Measurements from ENCODE around the gene SLC17A9. TPM values are rescaled to one million over a fixed set of nuclear protein-coding genes. Genes with fewer than 3 reads are reported as not detected.
A peak's percentile ranks its signal among the peaks of the same experiment; 100 is the strongest.

The SLC17A9 gene
- polyA plus RNA-seq, 10 donors = 0.62 to 2.9 (median 1.1) TPM

DNA sequence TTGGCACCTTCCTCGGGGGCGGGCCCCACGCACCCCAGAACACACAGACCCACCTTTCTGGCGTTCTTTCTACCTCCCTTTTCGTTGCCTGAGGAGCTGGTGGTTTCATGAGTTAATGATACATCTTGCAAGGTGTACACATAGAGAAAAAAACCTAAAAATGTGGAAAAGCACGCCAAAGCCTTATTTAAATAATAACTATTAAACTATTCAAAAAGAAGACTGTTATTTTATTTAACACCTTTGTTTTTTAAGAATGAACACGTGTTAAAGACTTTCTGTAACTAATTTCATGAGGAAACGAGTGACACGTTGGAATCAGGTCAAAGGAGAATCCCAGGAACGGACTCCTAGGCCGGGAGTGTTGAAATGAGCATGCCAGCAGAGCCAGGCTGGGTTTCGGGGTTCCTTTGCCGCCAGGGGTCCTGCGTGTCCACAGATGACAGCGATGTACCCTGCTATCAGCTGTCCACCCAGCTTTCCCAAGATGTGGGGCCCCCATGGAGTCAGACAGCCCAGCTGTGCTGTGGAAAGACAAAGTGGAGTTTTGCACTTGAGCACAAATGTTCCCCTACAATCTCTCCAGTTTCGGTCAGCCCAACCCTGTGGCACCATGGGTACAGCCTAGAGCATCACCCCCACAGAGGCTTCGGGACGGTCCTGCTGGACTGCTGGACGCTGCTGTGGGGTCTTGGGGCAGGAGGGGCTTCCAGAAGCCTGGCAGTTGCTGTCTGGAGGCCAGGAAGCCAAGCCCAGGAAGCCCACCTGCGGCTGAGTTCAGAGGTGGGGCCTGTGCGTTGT is 16.1 kb downstream of the SLC17A9 start:
- DNase-seq = no peak

GRCh38 chr20:62969179-62969760 is 16.8 kb downstream of the SLC17A9 start:
- no peak for DNase-seq

GRCh38 chr20:62969939-62970306 is 17.4 kb downstream of the SLC17A9 start:
- no peak for DNase-seq

DNA sequence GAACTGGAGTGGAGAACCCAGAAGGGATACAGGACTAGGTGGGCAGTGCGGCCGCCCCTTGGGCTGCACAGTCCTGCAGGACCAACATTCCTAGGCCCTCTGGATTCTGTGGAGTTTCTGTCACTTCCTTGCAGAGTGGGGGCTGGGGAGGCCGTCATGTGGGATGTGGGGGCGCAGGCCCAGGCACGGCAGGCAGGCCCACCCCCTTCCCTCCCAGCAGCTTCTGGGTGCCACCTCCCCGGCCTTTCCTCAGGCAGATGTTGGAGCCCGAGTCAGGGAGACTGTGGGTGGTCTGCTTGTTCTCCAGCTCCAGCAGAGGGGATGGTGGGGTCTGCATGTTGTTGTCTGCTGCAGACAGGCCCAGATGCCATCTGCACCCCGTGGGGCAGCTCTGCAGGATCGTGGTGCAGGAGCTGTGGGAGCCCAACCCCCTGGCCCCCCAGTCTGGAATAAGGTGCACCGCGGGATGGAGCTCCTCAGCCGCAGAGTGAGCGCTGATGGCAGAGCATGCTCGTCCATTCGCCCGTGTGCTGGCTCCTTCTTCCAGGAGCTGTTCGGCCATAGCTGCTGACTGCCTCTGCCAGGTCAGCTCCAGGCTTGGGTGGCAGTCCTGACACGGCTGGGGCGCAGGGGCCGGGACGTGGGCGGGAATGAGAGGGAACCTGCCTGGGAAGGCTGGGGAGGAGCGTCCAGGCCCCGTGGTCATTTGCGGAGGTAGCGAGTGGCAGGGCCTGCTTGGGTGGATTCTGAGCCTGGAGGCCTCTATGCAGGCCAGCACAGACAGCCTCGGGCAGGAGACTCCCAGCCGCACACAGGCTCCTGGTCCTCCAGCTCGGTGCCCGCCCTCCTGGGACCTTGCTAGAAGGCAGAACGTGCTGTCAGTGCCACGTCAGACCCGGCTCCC is 18.1 kb downstream of the SLC17A9 start:
- DNase-seq = no peak

- no peak for DNase-seq
These were observed 18.9 kb downstream of the SLC17A9 start for GRCh38 chr20:62971211-62971949.

DNA sequence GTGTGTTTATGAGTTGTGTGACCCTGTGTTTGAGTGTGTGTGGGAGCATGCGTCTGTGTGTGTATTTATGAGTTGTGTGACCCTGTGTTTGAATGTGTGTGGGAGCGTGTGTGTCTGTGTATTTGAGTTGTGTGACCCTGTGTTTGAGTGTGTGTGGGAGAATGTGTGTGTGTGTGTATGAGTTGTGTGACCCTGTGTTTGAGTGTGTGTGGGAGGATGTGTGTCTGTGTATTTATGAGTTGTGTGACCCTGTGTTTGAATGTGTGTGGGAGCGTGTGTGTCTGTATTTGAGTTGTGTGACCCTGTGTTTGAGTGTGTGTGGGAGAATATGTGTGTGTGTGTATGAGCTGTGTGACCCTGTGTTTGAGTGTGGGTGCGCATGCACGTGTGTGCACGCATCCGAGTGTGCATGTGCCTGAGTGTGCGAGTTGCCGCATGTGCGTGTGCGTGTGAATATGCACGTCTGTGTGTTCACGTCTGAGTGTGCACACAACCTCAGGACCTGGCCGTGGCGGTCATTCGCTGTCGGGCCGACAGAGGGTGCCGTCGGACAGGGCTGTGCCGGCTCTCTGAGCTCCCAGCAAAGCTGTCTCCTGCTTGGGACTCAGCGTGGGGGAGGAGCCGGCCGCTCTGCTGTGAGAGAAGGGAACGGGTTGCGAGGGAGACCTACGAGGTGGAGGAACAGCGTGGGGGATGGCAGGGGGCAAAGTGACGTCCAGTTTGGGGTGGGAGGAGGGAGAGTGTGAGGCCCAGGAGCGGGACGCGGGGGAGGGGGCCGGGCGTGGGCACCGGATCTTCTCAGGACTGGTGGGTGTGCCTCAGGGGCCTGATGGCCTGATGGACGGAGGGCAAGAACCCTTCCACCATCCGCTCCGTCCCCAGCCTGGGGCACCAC is 19.7 kb downstream of the SLC17A9 start:
- DNase-seq = peak; percentile 63 to 92 (median 83)

DNA sequence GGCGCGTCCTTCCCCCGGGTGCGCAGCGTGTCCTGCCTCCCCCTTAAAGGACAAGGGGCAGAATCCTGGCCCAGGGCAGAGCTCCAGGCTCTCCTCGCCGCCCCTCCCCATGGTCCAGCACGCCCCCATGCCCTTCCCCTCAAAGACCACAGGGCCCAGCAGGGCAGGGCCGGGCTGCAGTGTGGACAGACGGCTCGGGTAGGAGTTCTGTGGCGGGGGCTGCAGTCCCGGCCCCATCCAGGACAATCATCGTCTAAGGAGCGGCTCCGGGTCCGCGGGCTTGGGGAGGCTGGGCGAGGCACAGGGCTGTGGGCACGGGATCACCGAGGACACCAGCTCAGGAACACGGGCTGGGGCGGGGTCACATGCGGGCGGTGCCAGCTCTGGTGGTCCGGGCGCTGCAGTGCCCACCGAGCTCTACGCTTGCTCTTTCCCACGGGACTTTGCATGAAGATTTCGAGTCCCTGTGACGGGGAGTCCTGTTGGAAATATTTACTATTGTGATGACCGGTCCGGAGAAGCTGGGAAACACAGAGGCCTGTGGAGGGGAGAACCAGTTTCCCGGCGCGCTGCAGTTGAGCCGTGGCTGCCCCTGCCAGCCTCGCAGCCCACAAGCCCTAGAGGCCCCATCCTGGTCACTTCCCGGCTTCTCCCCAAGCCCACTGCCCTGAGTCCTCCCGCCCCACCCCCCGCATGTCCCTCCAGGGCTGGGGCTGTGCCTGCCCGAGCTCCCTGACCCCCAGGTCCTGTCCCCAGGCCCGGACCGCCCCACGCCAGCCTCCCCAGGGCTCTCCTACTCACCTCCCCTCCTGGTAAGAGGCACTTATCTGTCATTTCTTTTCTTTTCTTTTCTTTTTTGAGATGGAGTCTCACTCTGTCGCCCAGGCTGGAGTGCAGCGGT is 20.6 kb downstream of the SLC17A9 start:
- no peak for DNase-seq

DNA sequence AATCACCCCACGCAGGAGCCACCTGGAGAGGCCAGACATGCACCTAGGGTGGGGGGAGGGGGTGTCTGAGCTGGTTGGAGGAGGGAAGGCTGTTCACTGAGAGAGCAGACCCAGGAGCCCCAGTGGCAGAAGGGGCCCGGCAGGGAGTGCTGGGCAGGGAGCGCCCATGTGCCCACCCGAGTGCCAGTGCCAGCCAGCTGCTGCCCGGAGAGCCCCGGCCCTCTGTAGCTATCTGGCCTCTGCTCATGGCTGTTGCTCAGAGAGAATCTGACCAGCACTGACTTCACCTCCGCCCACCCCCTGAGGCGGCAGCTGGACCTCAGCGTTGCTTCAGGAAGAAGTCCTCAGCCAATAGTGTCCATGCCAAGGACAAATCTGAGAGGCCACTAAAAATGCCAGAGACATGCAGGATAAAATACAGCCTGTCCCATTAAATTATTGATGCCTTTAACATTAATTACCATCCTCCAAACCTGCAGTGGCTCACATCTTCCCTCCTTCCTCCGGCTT is 22.8 kb downstream of the SLC17A9 start:
- no peak for DNase-seq

- DNase-seq = no peak
These were observed 23.5 kb downstream of the SLC17A9 start for GRCh38 chr20:62975812-62976508.

- no peak for DNase-seq
These were observed 24.4 kb downstream of the SLC17A9 start for GRCh38 chr20:62976886-62977285.

DNA sequence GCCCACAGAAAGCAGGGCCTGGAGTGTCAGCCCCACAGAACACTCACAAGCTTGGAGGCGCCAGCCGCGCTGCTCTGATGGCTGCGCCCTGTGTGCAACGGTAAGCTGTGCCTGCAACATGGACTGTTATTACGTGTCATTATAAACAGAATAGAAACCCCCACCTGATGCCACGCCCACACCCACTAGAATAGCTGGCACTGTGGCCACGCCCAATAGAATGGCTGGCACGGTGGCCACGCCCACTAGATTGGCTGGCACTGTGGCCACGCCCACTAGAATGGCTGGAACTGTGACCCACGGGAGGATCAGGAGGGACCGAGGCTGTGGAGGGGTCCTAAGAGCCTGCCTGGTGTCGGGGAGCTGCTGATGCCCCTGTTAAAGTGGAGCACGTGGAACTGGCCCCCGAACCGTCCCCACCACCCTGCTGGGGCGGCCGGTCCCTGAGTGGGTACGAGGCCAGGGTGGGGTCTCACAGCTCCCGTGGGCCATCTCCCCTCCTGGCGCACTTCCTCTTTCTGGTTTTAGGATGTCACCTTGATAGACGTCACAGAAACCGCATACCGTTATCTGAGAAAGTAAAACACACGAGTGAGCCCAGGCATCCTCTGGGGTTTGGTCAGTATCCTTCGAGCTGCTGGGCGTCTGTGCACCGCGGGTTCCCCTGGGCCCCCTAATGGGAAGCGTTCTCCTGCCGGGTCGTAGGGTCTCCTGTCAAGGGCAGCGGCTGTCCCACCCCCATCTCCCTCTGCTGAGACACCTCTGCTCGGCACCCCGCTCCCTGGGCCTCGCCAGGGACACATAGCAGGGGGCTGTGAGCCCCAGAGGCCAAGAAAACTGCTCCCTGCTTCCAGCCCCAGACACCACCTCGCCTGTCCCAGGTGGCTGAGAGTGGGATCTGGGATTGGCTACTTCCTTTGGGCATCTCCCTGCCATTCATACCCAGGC is 25.4 kb downstream of the SLC17A9 start:
- DNase-seq = no peak

DNA sequence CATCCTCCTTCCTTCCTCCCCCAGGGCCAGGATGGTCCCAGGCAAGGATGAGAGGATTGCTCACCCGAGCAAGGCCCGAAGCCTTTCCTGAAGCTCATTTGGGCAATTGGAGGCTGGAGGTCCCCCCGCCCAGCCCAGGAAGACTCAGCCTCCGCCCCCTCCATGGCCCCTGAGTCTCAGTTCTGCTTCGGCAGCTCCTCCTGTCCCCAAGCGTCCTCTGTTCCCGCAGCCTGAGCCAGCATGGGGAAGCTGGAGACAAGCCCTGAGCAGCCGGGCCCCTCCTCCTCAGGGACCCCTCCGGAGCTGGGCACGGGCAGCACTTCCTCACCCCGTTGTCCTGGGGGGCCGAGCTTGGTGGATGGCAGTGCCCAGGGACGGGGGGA is 26.0 kb downstream of the SLC17A9 start:
- no peak for DNase-seq

- DNase-seq = no peak
These were observed 26.8 kb downstream of the SLC17A9 start for GRCh38 chr20:62979310-62979709.

DNA sequence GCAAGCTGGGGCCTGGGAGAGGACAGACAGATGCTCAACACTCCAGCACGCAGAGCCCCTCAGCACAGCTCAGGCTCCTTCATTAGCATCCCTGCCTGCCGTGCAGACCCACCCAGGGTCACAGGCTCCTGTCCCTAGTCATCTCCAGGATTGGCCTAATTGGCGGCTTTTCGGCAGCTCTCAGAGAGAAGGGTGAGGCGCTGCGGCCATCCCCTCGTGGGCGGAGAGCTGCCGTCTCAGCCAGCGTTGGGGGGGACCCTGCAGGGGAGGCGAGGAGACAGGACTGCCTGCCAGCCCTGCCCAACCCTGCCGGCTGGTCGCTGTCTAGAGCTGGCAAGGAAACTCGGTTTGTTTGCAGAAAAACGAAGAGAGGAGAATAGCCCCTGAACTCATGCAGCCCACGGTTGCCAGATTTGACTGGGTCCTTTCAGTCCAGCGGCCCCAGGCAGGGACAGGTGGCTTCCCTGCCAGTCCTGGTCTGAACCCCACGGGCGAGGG is 27.4 kb downstream of the SLC17A9 start:
- DNase-seq = no peak

DNA sequence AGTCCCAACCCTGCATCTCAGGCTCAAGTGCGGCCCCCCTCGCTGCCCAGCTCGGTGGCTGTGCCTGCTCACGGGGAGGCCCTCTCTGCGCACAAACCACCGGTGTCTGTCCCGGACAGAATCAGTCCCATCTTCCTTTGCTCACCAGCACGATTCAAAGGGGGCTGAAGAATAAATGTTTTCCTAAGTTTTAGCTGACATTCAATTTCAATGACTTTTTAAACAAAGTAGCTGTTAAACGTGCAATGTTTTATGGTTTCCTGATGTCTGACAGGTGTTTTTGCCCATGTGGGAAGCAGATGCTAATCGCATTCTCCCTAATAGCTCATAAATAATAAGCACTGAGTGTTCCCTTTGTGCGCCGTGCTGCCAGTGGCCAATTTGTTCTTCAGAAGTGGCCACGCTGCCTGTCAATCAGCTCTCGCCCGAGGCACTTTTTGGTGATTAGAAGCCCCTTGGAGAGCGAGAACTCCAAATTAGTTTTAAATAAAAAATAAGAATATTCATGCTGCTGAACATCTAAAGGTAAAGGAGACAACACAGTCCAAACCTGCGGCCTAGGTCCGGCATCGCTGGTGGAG is 28.0 kb downstream of the SLC17A9 start:
- no peak for DNase-seq

DNA sequence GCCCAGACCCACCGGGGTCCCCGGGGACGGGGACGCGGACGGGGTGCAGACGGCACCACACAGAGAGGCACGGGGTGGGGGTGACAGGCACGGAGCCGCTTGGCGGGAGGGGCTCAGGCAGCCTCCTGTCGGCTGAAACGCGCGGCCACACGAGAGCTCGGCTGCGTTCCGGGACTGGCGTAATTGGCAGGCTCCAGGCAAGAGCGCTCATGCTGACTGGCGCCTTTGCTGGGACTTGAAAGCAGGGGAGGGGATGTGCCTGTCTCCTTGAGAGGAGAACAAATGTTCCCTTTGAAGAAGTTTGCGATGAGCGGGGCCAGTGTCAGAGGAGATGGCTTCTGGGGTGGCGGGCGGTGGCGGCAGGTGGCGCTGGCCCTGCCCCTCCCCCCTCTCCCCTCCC is 28.5 kb downstream of the SLC17A9 start:
- no peak for DNase-seq
